Hepatic stellate cell (primary cell): Measurements from ENCODE around the gene RPL29.

Experiments
- DNase-seq: peaks from one replicate; pipeline ENCODE4 v3.0.0; 2011; ENCODE audit warnings: low spot score

RPL29 gene

DNA sequence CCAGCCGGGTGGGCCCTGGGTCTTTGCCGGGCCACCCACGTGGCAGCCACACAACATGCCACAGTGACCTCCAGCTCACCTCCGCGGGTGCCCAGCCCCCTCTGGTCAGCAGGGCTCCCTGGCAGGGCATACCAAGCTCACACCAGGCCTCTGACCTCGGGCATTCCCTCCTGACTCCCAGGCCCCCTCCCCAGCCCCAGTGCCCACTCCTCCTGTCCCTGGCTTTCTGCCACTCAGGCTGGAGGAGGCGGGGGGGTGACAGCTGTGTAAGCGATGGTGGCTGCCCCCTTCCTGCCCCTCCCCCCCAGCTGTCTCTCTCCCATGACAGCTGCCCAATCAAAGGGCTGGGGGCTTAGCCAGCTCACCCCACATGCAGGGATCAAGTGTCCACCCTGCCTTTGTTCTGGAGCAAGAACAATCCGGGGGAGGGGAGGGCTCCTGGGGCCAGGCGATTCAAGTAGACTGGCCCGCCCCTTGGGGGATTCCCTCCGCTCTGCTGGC, 31.7 kb downstream of the RPL29 start:
- no peak for DNase-seq

DNA sequence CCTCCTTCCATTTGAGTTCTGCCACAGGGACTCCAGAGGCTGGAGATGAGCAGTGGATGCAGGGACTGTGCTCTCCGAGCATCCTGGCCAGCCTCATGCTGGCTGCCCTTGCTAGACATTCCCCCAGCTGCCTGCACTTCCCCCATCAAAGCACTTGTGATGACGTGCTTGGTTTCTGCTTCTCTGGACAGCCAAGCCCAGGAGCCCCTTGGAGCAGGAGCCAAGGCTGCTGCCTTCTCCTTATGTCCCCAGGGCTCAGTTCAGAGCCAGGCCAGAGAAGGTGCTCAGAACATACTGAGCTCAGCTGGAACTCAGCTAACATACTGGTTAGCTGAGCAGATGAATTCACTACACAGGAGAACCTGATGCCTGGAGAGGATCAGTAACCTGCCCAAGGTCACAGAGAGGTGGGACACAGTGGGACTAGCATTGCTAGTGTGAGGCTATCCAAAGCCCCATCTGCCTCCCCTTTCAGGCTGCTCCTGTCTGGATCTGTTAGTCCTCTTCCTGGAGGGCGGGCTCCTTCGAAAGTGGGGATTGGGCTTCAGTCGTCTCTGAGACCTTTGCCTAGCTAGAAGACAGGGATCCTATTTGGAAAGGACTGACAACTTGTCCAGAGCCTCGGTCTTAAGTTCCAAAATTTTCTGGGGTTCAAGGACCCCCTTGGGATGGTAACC, 32.7 kb downstream of the RPL29 start:
- no peak for DNase-seq

DNA sequence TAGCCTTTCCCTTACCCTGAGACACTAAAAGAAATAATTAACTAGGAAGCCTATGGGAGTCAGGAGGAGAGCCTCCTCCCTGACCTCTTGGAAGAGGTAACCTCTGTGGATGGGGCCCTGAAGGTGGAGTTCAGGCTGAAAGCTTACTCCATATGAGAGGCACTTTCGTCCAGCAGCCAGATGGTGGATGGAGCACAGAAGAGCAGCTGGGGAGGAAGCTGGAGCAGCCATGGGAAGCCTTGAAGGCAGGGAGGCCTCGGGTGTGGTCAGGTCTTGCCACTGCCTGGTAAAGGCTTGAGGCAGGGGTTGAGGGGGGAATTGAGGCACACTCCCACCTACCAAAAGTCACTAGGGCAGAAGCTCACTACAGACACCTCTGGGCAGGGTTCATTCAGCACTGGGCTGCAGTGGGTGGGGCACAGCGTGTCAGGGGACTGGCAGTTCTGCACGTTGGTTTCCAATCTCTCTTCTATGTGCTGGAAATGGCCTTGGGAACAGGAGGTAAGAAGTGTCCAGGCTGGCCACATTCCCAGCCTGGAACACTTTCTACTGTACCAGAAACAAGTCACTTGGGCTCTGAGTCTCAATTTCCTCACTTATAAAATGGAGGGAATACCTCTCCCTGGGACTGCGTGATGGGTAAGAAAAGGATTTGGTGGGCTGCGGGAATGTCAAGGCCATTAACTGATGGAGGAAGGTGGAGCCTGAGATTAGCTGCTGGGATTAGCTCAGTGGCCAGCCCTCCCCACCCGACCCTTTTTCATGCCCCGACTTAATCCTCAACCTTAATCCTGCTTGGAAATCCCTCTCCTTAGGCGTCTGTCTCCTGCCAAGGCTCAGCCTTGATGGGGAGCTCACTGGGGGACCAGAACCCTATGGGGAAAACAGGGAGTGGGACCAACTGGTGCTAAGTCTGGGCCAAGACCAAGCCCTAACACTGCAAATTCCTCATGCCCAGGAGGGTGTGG, 33.8 kb downstream of the RPL29 start:
- DNase-seq, result no peak

DNA sequence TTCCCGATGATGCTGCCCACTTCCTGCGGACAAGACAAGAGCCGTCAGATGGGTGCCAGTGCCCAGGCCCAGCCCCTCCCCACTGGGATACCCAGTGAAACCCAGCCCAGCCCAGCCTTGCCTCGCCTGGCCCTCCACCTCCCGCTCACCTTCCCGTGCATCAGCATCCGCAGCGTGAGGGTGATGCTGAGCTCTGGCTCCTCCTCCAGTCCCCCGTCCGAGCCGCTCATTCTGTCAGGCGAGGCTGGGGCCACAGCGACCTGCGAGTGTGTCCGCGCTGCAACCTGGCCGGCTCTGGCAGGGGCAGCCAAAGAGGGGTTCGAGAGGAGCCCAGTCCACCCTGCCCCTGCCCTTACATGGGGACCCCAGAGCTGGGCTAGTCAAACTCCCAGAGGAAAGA, 34.7 kb downstream of the RPL29 start:
- no peak for DNase-seq

DNA sequence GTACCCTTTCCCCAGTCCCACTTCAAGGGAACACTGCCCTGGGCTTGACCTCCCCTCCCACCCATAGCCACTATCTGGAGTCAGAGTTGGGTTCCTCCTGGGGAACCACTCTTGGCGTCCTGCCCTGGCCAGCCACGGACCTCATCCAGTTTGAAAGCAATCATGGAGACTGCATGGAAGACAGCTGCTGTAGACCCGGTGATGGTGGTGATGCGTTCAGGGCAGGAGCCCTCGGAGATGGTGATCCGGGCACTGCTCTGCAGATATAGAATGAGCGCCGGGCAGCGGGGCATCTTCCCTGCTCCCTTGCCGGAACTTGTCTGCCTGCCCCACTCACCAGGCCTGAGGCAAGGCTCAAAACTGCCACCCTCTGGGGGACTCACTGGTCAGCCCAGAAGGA, 35.3 kb downstream of the RPL29 start:
- DNase-seq, result no peak

DNA sequence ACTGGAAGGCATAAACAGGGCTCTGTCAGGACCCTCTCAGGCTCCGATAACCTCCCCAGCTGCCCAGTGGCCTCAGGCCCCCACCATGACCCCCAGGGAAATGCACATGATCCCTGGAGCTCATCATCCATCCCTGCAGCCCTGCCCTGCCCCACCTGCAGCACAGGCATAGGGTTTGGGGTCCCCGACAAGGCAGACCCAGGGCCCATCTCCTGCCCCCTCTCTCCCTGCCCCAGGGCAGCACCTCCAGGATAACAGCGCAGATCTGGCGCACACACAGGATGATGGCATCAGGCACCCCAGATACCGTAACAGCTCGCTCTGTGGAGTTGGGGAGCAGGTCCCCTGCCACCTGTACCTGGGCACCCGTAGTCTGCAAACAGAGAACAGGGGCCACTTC, 36.0 kb downstream of the RPL29 start:
- no peak for DNase-seq

DNA sequence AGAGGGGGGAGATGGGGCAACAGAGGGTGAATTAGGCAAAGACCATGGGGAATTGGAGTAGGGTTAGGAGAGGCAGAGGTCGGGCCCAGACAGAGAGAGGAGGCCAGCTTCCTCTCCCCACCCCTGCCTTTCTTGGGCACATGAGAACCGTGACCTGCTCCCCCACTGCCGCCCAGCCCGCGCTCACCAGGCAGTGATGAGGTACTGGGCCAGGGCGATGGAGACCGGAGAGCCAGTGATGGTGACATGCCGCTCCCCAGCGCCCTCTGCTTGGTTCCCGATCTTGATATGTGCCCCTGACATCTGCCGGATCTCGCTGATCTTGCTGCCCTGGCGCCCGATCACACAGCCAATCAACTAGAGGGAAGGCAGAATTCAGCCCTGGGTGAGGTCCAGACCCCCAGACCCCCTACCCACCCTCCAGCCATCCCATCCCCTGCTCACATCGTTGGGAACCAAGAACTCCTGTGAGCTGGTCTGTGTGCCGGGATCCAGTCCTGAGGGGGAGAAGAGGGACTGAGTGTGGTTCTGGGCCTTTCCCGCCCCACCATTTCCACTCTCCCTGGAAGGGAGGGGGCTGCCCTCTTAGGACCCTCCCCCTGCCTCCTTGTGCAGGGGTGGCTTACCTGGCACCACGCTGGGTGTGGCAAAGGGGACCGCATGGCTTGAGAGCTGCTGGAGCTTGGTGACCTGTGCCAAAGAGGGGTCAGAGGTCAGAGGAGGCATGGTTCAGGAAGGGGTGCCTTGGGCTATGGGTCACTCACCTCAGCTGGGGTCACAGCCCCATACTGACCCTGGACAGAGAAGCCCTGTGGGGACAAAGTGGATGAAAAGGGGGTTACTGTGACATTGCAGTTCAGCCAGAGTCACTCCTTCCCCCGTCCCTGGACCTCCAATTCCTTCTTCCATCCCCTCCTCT, 36.8 kb downstream of the RPL29 start:
- DNase-seq, result no peak

DNA sequence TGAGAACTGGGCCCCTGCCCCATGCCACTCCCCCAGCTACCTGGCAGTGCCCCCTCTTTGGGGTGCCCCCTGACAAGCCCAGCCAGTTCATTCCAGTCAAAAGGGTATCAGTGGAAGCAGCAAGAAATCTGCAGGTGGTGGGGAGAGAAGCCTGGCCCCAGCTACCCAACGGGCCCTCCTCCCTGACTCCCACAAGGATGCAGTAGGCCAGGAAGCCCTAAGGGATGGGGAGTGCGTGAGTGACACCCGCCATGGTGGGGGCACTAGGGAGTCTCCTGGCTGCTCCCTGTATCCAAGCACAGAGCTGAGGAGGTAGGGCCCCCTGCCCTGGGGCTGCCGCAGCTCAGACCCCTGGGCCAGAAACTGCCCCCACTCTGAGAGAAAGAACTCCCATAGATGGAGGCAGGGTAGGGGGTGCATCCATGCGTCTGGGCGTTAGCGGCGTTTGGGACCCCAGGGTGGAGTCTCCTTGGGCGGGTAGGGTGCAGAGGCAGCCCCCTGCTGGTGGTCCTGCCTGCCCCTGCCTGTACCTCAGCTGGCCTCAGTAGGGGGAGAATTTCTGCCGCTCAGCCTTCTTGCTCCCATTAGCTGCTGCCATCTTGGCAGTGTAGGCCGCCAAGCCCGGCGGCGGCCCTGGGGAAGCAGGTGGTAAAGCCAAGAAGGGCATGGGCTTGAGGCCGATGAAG, 38.0 kb downstream of the RPL29 start:
- no peak for DNase-seq

DNA sequence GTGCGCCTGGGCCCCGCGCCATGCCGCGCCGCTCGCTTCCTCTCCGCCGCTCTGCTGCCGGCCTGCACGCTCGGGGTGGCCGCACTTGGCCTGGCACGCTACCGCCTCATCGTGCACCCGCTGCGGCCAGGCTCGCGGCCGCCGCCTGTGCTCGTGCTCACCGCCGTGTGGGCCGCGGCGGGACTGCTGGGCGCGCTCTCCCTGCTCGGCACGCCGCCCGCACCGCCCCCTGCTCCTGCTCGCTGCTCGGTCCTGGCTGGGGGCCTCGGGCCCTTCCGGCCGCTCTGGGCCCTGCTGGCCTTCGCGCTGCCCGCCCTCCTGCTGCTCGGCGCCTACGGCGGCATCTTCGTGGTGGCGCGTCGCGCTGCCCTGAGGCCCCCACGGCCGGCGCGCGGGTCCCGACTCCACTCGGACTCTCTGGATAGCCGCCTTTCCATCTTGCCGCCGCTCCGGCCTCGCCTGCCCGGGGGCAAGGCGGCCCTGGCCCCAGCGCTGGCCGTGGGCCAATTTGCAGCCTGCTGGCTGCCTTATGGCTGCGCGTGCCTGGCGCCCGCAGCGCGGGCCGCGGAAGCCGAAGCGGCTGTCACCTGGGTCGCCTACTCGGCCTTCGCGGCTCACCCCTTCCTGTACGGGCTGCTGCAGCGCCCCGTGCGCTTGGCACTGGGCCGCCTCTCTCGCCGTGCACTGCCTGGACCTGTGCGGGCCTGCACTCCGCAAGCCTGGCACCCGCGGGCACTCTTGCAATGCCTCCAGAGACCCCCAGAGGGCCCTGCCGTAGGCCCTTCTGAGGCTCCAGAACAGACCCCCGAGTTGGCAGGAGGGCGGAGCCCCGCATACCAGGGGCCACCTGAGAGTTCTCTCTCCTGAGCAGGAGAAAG, 39.6 kb downstream of the RPL29 start:
- DNase-seq, result peak; percentile 75

DNA sequence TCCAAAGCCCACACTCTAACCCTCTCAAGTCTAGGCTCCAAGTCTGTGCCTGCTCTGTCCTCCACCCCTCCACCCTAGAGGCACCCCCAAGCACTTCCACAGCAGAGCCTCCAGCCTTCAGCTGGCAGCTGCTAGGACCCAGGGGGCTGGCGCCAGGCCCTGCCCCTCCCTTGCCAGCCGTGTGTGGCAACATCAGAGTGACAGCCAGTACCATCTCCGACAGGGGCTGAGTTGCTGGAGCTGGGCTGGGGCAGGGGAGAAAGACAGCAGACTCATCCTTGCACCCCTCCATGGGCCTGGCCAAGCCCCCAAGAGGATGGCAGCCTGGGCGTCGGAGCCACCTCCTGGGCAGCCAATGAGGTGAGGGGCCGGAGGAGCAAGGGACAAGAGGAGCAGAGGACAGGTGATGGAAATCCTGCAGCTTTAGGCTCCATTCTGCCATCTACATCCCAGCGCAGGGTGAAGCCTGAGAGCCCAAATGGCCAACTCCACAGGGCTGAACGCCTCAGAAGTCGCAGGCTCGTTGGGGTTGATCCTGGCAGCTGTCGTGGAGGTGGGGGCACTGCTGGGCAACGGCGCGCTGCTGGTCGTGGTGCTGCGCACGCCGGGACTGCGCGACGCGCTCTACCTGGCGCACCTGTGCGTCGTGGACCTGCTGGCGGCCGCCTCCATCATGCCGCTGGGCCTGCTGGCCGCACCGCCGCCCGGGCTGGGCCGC, 40.4 kb downstream of the RPL29 start, which contains the start of gene GPR62:
GPR62 (plus strand) TSS at position 207 of the 718 bp plus-strand sequence; CDS start at position 479, 272 bp downstream.
- DNase-seq, result no peak

DNA sequence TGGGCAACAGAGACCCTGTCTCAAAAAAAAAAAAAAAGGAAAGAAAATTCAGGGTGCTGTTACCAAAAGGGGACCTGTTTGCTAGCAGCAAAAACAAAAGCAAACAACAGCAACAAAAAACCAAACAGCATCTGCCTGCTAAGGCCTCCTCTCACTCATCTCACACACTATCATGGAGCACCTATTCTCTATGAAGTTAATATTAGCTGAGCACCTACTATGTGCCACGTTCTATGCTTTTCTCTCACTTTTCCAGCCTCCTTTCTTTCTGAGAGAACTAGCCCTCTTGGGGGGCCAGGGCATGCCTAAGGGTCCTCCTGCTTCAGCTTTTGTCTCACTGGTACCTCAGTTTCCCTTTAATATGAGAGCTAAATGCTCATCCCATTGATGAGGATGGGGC, 41.0 kb downstream of the RPL29 start:
- DNase-seq, result no peak

DNA sequence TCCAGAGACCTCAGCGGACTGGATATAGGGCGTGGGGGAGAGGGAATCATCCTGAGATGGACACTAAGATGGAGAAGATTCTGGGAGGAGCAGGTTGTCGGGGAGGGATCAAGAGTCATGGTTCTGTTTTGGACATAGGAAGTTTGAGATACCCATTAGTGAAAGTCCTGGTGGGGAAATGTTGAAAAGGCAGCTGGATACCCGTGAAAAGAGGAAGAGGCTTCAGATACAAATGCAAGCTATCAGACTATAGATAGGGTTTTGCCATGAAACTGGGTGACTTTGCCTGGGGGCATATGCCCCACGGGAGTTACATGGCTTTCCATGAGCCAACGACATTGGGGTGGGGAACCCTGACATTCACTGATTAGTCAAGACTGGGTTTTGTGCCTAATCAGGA, 41.6 kb downstream of the RPL29 start:
- DNase-seq, result no peak

DNA sequence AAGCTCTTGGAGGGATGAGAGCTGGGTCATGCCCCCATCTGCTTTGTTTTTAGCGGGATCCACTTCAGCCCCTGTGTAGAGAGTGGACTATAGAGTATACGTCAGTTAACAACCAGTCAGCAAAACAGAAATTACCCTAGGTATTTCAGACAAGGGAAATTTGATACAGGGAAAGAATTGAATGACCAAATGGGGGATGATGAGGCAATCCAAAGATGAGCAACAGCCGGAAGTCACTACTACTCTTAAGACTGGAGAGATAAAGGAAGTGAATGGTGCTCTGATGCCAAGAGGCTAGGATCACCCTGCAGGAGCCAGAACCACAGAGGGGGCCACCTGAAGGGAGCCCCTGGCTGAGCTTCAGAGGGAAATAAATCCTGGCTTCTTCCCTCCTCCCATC, 42.2 kb downstream of the RPL29 start:
- peak; percentile 29 for DNase-seq

DNA sequence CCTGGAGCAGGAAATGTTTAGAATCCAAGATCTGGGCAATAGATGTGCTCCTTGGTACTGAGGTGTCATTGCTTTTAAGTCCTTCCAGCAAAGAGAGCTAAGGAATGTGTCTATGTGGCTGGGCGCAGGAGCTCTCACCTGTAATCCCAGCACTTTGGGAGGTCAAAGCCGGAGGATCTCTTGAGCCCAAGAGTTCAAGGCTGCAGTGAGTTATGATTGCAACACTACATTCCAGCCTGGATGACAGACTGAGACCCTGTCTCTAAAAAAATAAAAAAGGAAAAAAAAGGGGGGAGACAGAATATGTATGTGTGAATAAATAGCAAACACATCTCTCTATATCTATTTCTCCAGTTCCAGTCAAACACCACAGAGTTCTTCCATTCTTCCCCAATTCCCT, 44.8 kb downstream of the RPL29 start:
- DNase-seq, result no peak

DNA sequence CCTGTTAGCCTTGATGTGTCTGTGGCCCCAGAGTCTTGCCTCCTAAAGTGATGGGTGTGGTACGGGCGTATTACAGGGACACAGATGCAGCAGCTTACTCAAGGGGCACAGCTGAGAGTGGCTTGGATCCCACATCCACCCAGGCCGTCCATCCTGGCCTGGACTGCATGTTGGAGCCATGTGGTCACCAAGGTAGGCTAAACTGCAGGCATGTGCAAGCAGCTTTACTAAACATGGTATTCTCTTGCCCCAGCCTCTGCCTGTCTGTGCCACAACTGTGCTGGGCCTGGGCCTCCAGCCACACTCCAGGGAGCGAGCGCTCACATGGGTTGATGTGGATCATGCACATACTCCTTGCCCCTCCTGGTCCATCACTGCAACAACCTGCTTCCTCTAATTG, 46.6 kb downstream of the RPL29 start:
- no peak for DNase-seq

DNA sequence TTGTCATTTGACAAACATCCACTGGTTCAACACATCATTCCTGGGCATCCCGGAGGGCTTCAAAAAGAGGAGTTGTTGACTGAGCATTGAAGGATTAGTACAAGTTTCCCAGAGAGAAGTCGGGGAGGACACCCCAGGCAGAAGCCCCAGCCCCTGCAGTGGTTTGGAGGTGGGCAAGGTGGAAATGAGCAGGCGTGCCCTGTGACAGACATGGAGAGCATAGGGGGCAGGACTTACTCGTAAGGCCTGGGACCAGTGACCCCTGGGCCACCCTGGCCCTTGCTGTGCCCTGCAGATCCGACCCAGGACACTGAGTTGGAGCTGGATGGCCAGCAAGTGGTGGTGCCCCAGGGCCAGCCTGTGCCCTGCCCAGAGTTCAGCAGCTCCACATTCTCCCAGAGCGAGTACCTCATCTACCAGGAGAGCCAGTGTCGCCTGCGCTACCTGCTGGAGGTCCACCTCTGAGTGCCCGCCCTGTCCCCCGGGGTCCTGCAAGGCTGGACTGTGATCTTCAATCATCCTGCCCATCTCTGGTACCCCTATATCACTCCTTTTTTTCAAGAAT, 47.6 kb downstream of the RPL29 start:
- DNase-seq, result no peak

DNA sequence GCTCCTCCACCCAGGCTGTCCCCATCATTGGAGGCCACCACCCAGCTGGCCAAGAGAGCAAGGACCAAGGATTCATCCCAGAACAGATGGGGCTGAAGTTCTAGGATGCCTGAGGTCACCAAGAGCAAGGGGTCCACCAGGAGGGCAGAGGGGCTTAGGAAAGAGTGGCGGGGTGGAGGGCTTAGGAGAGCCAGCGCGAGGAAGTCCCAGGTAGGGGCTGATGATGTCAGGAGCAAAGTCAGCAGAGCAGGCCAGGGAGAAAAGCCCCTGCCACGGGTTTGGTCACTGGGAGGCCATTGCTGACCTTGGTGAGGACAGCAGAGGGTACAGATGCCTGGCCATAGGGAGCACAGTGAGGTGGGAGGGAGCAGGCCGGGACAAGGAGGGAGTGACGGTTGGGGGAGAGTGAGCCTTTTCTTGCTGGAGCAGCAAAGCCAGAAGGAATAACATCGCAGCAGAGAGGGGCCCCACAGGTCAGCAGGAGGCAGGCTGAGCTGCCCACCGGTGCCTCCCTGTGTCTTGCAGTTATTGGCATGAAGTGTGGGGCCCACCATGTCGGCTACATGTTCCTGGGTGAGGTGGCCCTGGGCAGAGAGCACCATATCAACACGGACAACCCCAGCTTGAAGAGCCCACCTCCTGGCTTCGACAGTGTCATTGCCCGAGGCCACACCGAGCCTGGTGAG, 48.3 kb downstream of the RPL29 start:
- DNase-seq, result no peak

DNA sequence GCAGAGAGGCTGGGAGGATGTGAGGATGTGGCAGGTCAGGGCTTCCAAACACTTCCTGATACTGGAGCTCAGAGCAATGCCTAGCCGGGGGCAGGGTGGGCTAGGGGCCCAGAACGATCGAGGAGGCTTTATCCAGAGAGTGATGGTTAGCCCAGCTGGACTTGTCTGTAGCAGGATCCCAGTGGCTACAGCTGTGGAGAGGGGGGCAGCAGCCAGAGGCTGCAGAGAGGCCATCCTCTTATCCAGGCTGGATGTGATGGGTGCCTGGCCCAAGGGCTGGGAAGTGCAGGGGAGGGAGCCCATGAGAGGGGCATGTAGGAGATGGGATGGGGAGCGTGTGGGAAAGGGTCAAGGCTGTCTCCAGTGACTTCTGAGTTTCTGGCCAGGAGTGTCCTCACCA, 48.9 kb downstream of the RPL29 start:
- DNase-seq, result no peak
